GM18507 (cell line): Measurements from ENCODE around the gene CAND1.

ENCODE experiments used
- DNase-seq: peaks from one replicate; pipeline ENCODE4 v3.0.0; 2011; ENCODE audit warnings: low read depth; ENCODE audit not compliant: insufficient read length; ENCODE audit errors: extremely low spot score
- FAIRE-seq: peaks from 2 replicates; lab custom pipeline; 2011; peaks lifted over from hg19 to GRCh38; lab: Jason Lieb, UNC

The CAND1 gene

GRCh38 chr12:67268896-67269632, at the start of gene CAND1:
TSS of gene CAND1 (plus strand) at chr12:67269358. CDS start at chr12:67269718, 360 bp downstream.
- DNase-seq (peak; percentile 85), FAIRE-seq (no peak)

- DNase-seq = no peak
- FAIRE-seq = no peak
Measured at GRCh38 chr12:67220065-67220464, 49.1 kb upstream of the CAND1 start.

GRCh38 chr12:67222302-67222701, 46.9 kb upstream of the CAND1 start:
- FAIRE-seq (no peak), DNase-seq (no peak)

- no peak for DNase-seq
- no peak for FAIRE-seq
Measured at GRCh38 chr12:67223225-67223624, 45.9 kb upstream of the CAND1 start.

GRCh38 chr12:67237231-67237630, 31.9 kb upstream of the CAND1 start:
- no peak for FAIRE-seq
- no peak for DNase-seq

- DNase-seq (no peak), FAIRE-seq (no peak)
Measured at GRCh38 chr12:67239061-67239460, 30.1 kb upstream of the CAND1 start.

GRCh38 chr12:67241482-67241881, 27.7 kb upstream of the CAND1 start:
- no peak for FAIRE-seq
- no peak for DNase-seq

GRCh38 chr12:67243260-67243659, 25.9 kb upstream of the CAND1 start:
- no peak for DNase-seq
- FAIRE-seq = no peak

GRCh38 chr12:67245571-67245970, 23.6 kb upstream of the CAND1 start:
- DNase-seq = no peak
- FAIRE-seq = no peak

GRCh38 chr12:67251012-67251411, 18.1 kb upstream of the CAND1 start:
- no peak for FAIRE-seq
- no peak for DNase-seq

GRCh38 chr12:67254372-67255026, 14.7 kb upstream of the CAND1 start:
- FAIRE-seq (no peak), DNase-seq (no peak)

GRCh38 chr12:67256649-67257048, 12.5 kb upstream of the CAND1 start:
- no peak for FAIRE-seq
- no peak for DNase-seq

GRCh38 chr12:67263471-67263870, 5.7 kb upstream of the CAND1 start:
- DNase-seq = no peak
- FAIRE-seq = no peak

- peak; percentile 99 for FAIRE-seq
- peak; percentile 81 for DNase-seq
Measured at GRCh38 chr12:67268335-67268895, 743 bp upstream of the CAND1 start.

GRCh38 chr12:67269633-67270573, 745 bp downstream of the CAND1 start:
- peak; percentile 62 for FAIRE-seq
- no peak for DNase-seq

- DNase-seq (no peak), FAIRE-seq (no peak)
Measured at GRCh38 chr12:67270622-67271021, 1.5 kb downstream of the CAND1 start.

GRCh38 chr12:67271976-67272375, 2.8 kb downstream of the CAND1 start:
- no peak for FAIRE-seq
- no peak for DNase-seq

GRCh38 chr12:67274186-67274585, 5.0 kb downstream of the CAND1 start:
- DNase-seq (no peak), FAIRE-seq (peak; percentile 24)

GRCh38 chr12:67275380-67275913, 6.3 kb downstream of the CAND1 start:
- no peak for DNase-seq
- FAIRE-seq = no peak

GRCh38 chr12:67276421-67276820, 7.3 kb downstream of the CAND1 start:
- DNase-seq = no peak
- FAIRE-seq = no peak
